BE2C (cell line): ENCODE data around the gene NEK4.

Experiments
- DNase-seq: peaks from one replicate; pipeline ENCODE4 v3.0.0-alpha.2; 2020
- H3K27me3 ChIP-seq: fragments of 250-450 bp; sonication (Bioruptor Pico); 2 replicates; pipeline ENCODE4 v1.5.1; 2020; ENCODE audit warnings: mild to moderate bottlenecking
- H3K36me3 ChIP-seq: fragments of 250-450 bp; sonication (Bioruptor Pico); 2 replicates; pipeline ENCODE4 v1.5.1; 2020; ENCODE audit warnings: mild to moderate bottlenecking
- H3K4me1 ChIP-seq: fragments of 250-450 bp; sonication (Bioruptor Pico); 2 replicates; pipeline ENCODE4 v1.5.1; 2020
- H3K4me3 ChIP-seq: 2 replicates; pipeline ENCODE4 v1.5.1; 2011; ENCODE audit warnings: low read depth, low read length
- H3K9me3 ChIP-seq: fragments of 250-450 bp; sonication (Bioruptor Pico); 2 replicates; pipeline ENCODE4 v1.5.1; 2020
- TF ChIP-seq, protein P1 (sequence below): IDR thresholded peaks from 2 replicates; pipeline ENCODE4 v1.5.1; 2012; ENCODE audit warnings: mild to moderate bottlenecking, low read depth, low read length

Gene NEK4

GRCh38 chr3:52721730-52722008, 49.1 kb downstream of the NEK4 start:
- Histone ChIP-seq H3K27me3 (no peaks in the 10 kb centered on the region), H3K36me3 (no peaks in the 10 kb centered on the region), H3K4me3 (no peak overlapping the region), H3K9me3 (no peaks in the 10 kb centered on the region), H3K4me1 (no peaks in the 10 kb centered on the region)
- no peak for DNase-seq
- TF ChIP-seq, protein P1, sequence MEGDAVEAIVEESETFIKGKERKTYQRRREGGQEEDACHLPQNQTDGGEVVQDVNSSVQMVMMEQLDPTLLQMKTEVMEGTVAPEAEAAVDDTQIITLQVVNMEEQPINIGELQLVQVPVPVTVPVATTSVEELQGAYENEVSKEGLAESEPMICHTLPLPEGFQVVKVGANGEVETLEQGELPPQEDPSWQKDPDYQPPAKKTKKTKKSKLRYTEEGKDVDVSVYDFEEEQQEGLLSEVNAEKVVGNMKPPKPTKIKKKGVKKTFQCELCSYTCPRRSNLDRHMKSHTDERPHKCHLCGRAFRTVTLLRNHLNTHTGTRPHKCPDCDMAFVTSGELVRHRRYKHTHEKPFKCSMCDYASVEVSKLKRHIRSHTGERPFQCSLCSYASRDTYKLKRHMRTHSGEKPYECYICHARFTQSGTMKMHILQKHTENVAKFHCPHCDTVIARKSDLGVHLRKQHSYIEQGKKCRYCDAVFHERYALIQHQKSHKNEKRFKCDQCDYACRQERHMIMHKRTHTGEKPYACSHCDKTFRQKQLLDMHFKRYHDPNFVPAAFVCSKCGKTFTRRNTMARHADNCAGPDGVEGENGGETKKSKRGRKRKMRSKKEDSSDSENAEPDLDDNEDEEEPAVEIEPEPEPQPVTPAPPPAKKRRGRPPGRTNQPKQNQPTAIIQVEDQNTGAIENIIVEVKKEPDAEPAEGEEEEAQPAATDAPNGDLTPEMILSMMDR, result no peak

GRCh38 chr3:52721002-52721729, 49.6 kb downstream of the NEK4 start:
- no peaks in the 10 kb centered on the region for H3K27me3 ChIP-seq
- H3K4me3 ChIP-seq, result no peak overlapping the region
- DNase-seq, result no peak
- TF ChIP-seq, protein P1, result no peak
- H3K4me1 ChIP-seq, result no peaks in the 10 kb centered on the region
- H3K9me3 ChIP-seq, result no peaks in the 10 kb centered on the region
- H3K36me3 ChIP-seq, result no peaks in the 10 kb centered on the region

DNA sequence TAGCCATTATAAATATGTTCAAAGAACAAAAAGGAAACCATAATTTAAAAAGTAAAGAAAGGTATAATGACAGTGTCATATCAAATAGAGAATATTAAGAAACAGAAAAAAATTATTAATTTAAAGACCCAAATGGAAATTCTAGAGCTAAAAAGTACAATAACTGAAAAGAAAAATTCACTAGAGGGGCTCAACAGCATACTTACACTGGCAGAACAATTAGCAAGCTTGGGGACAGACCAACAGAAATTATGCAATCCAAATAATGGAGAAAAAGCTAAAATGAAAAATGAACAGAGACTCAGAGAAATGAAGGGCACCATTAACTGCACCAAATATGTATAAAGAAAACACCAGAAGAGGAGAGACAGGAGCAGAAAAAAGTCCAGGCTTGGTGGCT, 51.1 kb downstream of the NEK4 start:
- H3K9me3 ChIP-seq, result no peaks in the 10 kb centered on the region
- H3K4me1 ChIP-seq, result no peaks in the 10 kb centered on the region
- no peaks in the 10 kb centered on the region for H3K36me3 ChIP-seq

GRCh38 chr3:52715714-52716305, 54.9 kb downstream of the NEK4 start:
- H3K9me3 ChIP-seq, result no peaks in the 10 kb centered on the region
- TF ChIP-seq, protein P1, result no peak
- no peaks in the 10 kb centered on the region; the same call in 1 of the 2 replicates for H3K36me3 ChIP-seq
- no peaks in the 10 kb centered on the region for H3K4me1 ChIP-seq
- H3K27me3 ChIP-seq, result no peaks in the 10 kb centered on the region
- DNase-seq, result no peak
- no peak overlapping the region for H3K4me3 ChIP-seq

More for the DNA sequence above, 51.1 kb downstream of the NEK4 start:
- H3K4me3 ChIP-seq, result no peak overlapping the region
- TF ChIP-seq, protein P1, result no peak
- no peak for DNase-seq
- H3K27me3 ChIP-seq, result no peaks in the 10 kb centered on the region

DNA sequence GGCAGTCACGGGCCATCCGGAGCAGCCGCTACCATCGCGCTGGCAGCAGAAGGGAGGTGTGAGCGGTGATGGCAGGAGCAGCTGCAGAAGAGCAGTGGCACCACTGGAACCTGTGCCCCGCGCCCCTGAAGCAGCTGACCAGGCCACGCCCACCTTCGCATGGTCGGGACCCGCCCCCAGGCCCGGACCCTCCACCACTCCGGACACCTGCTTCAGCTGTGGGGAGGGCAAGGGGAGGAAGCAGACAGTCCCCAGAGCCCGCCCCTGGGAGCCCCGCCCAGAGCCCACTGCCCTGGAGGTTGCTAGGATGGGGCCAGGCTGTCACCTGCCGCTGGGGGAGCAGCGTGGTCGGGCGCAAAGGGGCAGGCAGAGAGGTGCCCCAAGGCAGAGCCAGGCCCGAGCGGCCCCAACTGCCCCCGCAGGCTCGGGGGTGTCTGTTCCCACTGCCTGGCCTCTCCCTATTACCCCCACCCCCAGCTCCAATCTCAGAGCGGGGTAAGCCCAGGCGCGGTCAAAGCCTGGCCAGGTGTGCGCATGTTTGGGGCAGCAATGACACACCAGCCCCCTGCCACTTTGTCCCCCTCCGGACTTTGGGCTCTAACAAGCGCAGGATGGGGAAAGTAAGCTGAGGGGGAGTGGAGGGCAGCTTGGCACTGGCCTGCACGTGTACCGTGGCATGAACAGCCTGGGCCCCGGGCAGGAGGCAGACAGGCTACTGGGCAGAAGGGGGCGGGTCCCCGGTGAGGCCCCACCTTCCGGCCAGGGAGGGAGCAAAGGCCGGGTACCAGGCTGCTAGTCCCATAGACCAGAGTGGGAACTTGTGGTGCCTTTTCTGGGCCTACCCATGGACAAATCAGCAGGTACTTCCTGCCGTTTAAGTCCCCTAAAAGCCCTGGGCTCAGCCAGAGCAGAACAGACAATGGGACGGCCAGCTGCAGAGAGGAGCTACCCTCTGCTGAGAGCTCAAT, 56.1 kb downstream of the NEK4 start:
- Histone ChIP-seq H3K4me3 (no peak overlapping the region), H3K36me3 (no peaks in the 10 kb centered on the region; the same call in 1 of the 2 replicates), H3K9me3 (no peaks in the 10 kb centered on the region), H3K4me1 (no peaks in the 10 kb centered on the region), H3K27me3 (no peaks in the 10 kb centered on the region)
- TF ChIP-seq, protein P1, result no peak
- DNase-seq, result no peak
